Inflammatory macrophage treated with lipopolysaccharide for 1 hour (primary cell): ENCODE data around the gene TTLL9.

Source experiments
- DNase-seq, 2 donors: peaks; one replicate each; pipeline ENCODE4 v3.0.0-alpha.2; 2020 to 2022

The TTLL9 gene

DNA sequence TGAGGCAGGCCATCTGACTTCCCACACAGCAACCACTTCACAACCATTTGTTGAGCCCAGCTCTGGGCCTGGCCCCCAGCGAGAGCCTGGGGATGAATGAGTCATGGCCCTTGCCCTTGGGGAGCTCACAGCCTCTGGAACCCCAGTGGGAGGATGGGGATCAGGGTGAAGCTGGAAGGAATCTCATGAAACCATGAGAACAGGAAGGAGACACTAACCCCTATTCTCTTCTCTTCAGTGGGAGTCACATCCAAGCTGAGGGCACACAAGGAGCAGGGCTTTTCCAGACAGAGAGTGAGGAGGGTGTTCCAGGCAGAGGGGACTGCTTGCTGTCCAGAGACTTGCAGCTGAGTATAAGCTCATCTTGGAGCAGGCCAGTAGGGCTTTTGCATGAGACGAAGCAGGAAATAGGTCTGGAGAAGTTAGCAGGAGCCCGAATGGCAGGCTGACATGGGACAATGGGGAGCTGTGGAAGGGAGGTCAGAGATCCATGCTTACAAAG is 32.5 kb upstream of the TTLL9 start:
- DNase-seq: peak; percentile 52 to 60

DNA sequence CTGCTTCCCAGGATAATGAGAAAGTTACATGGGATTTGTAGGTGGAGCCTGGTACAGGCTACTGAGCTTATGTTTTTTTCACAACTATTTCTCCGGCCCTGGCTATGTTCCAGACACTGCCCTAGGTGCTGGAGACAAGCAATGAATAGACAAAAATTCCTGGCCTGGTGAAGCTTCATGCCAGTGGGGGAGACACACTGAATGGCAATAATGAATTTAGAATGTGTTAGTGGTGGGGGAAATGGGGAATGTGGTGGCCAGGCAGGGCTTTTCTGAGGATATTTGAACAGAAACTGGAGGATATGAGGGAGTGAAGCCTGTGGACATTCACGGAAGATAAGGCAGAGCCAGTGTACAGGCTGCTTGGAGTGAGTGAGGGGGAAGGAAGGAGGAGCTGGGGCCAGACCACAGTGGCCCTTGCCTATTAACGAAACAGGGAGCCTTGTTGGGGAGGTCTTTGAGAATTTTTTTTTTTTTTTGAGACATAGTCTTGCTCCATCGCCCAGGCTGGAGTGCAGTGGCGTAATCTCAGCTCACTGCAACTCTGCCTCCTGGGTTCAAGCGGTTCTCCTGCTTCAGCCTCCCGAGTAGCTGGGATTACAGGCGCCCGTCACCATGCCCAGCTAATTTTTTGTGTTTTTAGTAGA is 31.7 kb upstream of the TTLL9 start:
- no peak for DNase-seq

DNA sequence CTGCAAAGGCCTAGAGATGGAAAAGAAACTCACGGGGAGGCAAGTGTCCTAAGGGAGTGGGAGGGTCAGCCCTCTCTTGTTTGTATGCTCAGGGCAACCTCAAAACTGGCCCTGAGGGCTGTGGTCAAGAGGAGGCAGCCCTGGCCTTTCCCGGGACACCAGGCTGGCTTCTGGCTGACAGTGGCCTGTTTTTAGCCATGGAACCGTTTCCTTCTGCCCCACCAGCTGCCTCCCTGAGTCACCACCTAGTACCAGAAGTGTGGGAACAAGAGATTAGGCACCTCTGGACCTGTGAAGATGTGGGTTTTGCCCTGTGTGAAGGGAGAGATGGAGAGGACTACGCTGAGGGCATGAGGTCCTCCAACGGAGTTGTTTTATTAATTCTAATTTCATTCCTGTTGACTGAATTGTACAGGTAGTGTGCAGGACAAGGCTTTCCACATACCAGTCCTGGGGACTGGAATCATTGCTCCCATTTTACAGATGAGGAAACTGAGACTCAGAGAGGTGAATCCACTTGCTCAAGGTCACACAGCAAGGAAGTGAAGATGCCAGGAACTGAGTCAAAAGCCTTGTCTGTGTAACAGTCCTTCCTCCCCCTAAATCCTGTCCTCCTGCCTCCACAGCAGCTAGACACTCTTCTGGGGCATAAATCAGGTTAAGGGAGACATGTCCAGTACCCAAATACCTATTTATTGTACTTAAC is 30.5 kb upstream of the TTLL9 start:
- no peak for DNase-seq

DNA sequence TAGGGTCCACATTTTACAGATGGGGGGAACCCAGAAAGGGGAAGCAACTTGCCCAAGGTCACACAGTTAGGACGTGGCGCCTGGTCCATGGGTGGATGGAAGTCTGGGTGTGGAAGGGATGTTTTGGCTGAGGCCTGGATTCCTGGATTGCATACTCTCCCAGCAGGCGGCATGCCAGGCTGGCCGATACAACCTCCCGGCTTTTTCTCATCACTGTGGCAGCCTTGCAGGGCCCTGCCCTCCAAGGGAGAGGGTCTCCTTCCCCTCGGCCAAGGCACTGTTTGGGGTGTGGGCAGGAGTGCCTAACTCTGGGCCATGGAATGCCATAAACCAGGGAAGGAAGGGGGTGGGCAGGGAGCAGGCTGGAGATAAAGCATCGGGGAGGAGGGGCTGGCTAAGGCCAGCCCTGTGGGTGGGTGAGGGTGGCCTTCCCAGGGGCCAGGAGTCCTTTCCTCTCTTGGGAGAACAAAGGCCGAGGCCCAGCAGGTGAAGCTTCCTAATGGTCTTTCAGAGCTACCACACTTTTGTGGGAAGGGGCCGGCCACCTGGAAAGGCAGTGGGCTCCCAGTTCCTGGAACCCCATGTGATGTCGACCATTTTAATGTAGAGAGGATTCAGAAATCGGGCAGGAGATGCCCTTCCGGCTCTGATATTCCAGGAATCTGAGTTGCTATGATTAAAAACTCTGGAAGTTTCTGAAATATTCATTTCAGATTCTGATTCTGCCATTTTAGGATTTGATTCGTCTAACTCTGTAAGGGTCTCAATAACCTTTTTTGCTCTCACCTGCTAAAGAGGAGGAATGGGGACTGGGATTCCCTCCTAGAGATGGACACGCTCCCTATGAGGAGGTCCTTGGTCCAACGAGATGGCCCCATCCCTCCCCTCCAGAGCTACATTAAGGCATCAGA is 29.3 kb upstream of the TTLL9 start:
- no peak for DNase-seq

DNA sequence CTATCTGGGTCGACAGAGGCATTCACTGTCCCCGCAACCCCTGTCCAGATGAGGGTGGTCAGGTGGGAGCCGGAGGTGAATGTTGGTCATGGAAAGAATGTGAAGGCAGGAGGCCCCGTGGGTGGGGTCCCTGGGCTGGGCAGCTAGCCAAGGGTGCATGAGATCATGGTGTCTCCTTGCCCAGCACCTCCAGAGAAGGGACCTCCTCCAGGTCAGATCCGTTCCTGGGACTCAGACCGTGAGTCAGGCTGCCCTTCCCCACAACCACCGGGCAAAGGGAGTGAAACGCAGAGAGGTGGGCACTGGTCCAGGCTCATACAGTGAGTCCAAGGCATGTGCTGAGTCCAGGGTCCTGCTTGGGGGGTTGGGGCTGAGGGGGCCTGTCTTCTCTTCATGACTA is 28.5 kb upstream of the TTLL9 start:
- no peak for DNase-seq

DNA sequence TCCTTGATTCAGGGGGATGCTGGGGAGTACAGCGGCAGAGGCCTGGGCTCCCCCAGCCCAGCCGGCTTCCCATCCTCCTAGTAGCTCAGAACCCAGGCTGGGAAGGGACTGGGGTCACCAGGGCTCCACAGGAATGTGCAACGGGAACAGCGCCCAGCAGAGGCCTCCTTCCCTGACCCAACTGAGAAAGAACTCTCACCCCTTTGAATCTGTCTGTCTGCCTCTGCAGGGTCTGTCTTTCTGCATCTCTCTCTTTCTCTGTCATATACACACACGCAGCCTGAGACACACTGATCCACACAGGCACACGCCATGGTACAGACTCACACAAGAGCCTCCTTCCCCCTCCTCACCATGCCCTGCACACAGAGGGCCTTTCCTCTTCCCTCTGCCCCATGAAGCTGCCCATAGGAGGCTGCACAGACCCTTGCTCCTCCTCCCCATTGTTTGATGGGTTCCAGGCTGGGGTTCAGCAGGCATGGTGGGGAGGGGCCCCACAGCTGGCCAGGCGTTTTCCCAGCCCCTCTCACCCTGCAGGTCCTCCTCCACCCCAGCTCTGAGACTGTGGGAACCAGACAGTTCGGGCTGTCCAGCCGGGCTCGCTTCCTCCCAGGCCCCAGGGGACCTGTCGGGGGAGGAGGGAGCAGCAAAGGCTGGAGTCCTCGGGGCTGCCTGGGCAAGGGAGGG is 27.8 kb upstream of the TTLL9 start:
- DNase-seq: no peak

DNA sequence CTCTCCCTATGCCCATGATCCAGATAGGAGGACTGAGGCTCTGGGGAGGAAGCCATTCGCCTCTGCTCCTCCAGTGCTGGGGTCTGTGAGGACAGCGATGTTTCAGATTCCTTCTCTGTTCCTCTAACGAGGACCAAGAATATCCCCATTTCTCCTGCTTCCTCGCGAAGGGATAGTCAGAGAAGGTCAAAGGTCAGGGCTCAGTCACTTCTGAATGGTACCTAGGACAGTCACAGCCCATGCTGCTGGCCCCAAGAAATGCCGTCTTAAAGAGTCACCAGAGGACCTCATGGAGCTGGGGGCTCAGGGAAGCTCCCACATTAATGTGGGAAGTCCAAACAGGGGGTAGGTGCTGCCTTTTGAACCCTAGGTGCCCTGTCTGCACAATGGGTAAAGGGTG is 27.1 kb upstream of the TTLL9 start:
- no peak for DNase-seq

DNA sequence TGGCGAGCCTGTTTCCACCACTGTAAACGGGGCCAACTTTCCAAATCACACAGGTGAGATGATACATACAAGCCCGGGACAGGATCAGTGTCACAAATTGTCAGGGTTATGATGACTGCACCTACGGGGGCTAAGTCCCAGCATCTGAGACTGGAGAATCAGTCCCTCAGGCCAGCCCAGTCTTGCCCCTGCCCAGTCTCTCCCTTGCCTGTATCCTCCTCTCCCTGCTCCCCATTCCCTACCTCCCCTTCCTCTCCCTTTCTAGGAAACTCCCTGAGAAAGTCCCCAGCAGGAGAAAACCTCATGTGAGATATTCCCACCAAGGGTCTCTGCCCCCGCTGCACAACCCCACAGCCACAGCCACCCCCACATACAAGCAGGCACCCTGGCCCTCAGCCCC is 26.6 kb upstream of the TTLL9 start:
- no peak for DNase-seq

DNA sequence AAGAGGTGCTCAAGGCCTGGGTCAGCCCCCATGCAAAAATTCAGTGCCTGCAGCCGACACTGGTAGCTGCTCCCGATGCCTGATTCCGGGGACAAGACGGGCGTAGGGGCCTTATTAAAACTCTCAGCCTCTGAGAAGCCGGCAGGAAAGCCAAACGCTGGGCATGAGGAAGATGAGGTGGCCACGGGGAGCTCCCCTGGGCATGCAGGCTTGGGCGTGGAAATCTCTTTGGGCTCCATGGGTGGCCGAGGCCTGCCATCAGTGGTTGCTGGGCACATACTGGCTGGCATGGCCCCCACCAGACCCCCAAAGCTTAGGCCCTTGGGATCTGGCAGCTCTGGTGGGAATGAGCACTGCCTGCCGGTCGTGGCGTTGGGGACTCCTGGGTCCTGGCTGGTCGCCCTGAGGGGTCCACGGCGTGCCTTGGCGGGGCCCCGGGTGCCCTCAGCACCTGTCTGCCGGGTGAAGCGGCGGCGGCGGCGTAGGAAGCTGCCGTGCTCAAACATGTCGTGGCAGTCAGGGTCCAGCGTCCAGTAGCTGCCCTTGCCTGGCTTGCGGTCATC is 25.6 kb upstream of the TTLL9 start:
- no peak for DNase-seq

DNA sequence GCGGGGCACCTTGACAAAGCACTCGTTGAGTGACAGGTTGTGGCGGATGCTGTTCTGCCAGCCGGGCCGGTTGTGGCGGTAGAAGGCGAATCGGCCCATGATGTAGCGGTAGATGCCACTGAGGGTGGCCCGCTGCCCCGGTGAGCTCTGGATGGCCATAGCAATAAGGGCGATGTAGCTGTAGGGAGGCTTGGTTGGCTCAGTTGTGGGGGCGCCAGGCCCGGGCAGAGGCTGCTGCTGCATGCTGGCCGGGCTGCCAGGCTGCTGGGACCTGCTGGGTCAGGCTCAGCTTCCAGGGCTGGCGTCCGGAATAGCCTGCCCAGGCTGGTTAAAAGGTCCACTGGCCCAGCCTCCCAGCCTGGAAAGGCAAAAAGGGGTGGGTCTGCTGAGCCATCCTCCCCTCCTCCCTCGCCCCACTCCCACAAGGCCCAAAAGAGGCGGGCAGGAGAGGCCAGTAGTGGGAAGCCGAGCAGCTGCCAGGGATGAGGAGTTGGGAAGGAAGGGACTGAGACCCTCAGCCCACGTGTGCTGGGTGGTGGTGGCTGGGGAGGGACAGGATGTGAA is 25.1 kb upstream of the TTLL9 start, which contains the start of gene FOXS1:
TSS of gene FOXS1 (minus strand) at position 305 of the 564 bp plus-strand sequence. CDS start at position 243, 62 bp downstream.
- DNase-seq: no peak

DNA sequence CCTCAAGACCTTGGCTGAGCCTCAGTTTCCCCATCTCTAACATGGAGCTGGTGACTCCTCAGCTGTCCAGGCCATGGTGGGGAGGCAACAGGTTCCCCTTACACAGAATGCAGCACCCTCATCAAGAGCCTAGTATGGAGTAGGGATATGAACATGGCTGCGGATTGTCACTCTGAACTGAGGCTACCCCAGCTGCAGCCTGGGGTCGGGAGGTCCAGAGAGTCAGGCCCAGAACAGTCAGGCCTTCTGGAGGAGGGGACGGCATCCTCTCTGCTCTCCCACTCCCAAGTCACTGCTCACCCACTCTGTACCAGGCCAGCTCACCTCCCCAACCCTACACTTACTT is 23.7 kb upstream of the TTLL9 start:
- no peak for DNase-seq

DNA sequence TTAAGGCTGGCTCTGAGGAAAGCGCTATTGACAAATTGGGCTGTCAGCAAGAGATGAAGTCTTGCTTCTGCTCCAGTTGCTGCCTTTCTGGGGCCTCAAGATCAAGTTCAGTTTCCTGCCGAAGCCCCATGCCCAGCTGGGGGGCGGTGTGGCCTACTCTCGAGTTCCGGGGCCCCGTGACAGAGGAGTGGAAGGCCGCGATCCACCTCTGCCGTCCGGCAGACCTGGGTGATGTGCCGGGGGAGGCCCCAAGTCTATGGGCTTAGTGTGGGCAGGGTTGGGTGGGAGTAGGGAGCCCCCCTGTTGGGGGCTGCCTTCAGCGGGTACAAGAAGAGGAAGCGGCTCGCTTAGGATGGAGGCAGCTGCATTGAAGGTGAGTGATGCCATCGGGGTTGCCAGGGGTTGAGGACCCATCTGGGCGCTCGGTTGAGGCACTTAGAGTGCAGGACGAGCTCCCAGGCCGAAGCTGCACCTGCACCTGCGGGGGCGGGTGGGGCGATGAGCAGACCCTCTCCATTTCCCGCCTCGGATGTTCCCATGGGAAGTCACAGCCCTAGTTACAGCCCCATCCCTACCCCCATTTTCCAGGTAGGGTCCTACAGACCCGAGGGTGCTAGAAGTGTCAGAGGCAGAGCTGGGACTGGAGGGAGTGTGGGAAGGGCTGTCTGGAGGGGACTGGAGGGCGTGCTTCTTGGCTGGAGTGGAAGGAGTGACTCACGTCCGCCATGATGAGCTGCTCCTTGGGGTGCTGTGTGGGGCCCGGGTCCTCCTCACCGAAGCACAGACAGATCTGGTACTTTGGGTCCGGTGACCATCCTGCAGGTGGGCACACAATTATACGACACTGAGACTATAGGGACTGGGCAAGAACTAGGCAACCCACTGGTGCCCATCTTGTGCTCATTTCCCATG is 22.1 kb upstream of the TTLL9 start:
- no peak for DNase-seq

DNA sequence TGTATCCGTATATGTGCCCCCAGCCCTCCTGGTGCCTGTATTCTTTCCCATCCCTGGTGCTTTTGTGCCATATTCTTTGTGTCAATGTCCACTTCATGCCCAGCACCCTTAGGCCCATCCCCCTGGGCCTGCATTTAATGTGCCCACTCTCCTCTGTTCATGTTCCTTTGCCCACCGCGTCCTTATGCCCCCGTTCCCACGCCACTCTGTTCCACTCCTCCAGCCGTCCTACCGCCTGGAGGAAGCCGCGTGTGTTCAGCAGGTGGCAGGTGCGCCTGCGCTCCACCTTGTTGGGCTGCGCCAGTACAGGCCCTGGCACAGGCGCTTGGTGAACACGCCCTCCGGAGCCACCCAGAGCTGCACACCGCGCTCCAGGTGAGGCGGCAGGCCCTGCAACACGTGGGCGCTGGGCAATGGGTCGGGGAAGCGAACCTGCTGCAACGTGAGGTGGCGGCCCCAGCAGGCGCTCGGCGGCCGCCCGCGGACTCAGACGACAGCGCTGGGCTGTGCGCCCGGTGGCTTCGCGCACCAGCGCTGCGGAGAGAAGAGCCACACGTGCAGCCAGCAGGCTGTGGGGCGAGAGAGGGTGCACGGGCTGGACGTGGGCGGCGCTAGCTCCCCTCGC is 21.0 kb upstream of the TTLL9 start:
- no peak for DNase-seq

DNA sequence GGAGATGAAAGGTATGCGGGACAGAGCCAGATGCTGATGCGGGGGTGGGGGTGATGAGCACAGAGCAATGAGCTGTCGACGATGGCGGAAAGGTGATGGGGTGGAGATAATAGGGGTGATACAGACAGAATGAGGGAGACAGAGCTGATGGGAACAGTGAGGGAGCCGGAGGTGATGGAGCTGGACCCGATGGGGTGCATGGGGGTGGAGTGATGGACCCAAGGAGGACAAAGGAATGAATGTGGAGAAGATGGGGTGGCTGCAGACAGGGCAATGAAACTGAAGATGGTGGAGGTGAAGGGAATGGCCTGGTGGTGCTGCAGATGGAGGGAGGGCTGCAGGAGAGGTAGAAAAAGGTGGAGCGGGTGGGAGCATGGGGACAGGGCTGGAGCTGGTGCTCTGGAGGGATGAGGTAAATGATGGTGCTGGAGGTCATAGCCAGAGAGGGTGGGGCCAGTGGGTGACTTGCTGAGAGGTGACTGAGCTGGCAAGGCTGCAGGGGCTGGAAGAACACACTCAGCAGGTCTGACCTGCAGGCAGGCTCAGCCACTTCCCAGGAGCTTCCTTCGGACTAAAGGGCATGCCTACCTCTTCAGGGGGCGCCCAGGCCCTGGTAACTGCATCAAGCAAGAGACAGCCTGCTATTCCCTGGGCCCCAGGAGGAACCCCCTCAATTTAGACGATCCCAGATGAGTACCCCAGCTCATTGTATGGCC is 19.0 kb upstream of the TTLL9 start:
- no peak for DNase-seq

DNA sequence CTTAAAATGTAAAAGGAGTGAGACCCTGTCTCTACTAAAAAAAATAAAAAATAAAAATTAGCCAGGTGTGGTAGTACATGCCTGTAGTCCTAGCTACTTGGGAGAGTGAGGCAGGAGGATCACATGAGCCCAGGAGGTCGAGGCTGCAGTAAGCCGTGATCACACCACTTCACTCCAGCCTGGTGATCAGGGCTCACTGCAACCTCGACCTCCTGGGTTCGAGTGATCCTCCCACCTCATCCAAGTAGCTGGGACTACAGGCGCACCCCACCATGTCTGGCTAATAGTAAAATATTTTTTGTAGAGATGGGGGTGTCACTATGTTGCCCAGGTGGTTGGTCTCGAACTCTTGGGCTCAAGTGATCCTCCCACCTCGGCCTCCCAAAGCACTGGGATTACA is 17.0 kb upstream of the TTLL9 start:
- no peak for DNase-seq

DNA sequence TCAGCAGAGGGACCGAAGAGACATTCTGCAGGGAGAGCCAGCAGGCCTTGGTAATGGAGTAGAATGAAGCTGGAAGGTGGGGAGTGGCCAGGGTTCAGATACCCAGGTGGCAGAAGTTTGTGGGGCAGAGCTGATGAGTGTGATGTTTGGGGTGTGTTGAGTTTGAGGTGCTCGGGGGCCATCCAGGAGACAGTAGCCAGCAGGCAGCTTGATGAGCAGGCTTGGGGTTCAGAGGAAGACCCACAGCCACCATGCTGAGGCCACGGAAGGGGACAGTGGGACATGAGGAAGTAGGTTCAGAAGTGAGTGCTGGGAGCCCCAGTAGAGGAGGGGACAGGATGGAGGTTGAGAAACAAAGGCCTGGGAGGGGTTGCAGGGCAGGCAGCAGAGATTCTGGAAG is 13.9 kb upstream of the TTLL9 start:
- DNase-seq: no peak

DNA sequence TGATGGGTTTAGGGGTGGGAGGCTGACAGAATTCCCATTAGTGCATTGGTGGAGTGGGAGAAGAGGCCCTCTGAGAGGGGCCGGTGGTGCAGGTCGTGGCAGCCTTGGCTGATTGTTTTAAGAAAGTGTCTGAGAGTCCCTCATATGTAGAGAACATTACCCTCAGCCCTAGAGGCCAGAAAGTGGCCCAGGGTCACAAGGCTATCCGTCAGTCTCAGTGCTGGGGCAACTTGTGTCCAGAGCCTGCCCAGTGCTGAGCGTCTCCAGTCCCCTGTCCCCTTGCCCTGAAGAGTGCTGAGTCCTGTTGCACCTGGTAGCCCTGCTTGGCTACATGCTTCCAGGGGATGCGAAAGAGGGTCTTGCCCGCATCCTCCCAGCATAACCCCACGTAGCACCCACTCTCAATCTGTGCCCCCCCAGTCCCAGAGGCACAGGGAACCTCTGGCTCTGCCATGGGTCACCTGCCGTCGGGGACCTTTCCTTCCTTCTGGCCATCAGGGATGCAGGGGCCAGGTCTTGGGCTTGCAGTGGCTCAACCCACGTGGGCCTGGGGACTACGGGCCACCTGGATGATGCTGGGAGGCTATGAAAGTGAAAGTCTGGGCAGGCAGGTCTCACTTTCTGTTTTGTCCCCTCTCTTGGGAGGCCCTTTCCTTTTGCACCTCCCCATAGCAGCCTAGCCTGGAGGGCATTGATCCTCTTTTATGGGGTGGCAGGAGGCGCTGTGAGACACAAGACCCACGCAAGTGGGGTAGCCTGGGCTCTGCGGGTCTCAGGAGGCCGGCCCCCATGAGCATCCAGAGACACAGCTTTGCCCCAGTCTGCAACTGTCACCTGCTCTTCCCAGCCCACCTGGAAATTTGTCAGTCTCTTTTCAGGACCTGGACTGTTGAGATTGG is 12.3 kb upstream of the TTLL9 start:
- DNase-seq: no peak

DNA sequence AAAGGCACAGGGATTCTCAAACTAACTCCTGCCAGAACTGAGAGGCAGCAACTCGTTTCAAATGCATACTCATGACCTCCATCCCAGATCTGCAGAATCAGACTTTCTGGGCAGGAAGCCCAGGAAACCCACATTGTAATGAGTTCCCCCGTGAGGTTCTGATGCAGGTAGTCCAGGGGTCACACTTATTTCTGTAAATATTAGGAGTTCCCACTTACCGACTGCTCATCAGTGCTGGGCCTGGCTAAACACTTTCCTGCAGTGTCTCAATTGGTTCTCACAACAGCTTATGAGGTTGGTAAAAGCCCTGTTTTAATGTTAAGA is 11.7 kb upstream of the TTLL9 start:
- DNase-seq: no peak
